GM19463 (cell line): ENCODE results near the gene KCNQ1.

ENCODE experiments used
- ATAC-seq: cut with Tn5 transposase; IDR thresholded peaks from one replicate; pipeline ENCODE4 v1.9.1; 2021; ENCODE audit warnings: mild to moderate bottlenecking, moderate library complexity; ENCODE audit not compliant: unreplicated experiment

The KCNQ1 gene

GRCh38 chr11:2577031-2577990, 132.5 kb downstream of the KCNQ1 start:
- ATAC-seq = no peak

DNA sequence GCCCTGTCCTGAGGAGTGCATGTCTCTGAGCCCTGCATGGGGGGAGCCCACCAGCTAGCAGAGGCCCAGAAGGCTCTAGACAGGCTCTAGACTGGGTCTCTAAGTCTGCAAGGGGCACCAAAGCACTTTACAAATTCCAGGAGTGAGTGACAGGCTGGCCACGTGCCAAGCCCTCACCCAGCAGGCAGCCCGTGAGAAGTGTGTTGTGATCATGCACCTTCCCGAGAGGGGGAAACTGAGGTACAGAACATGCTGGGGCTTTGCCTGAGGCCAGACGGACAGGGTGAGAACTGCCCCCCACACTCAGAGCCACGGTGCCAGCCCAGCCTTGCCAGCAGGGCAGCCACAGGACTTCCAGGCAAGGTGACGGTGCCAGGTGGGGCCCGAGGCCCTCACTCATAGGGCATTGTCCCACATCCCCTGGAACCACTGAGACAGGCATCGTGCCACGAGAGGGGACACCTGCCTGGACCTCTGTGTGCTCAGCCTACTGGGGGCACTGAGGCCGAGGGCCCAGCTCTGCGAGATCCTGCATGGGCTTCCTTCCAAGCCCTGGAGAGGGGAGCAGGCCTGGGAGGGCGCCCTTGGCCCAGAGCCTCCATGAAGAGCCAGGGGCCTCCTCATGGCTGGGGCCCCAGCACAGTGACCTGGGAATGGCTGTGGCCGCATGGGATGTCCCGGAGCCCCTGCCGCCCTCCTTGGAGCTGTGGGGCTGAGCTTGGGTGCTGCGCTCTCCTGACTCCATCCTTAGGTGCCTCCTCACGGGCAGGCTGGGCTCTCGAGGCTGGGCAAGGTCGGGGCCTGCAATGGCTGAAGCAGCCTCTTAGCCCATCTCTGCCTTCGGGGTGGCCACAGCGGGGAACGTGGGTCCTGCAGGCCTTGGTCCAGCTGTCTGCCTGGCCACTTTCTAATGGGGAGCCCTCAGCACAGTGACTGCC, 133.5 kb downstream of the KCNQ1 start:
- no peak for ATAC-seq

GRCh38 chr11:2578929-2579270, 134.1 kb downstream of the KCNQ1 start:
- ATAC-seq = no peak

GRCh38 chr11:2579315-2580060, 134.7 kb downstream of the KCNQ1 start:
- no peak for ATAC-seq

GRCh38 chr11:2580061-2580421, 135.2 kb downstream of the KCNQ1 start:
- ATAC-seq = no peak

DNA sequence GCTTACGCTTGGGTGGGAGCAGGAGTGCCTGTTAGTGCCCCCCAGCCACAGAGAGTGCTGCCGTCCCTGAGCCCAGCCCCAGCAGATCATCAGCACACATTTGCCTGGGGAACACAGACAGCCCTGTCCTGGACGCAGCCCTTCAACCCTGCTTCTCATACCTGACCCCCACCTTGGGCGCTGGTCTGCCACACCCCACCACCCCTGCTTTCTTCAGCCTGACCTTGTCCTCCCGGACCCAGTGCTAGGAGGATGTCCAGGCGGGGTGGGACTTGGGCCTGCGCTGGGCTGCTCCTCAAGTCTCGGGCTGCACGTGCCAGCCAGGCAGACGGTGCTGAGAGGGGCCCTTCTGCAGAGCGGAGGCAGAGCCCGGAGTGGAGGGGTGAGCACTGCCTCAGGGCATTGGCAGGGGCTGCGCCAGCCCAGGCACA, 135.8 kb downstream of the KCNQ1 start:
- no peak for ATAC-seq

- no peak for ATAC-seq
Measured at GRCh38 chr11:2581151-2581930, 136.5 kb downstream of the KCNQ1 start.

DNA sequence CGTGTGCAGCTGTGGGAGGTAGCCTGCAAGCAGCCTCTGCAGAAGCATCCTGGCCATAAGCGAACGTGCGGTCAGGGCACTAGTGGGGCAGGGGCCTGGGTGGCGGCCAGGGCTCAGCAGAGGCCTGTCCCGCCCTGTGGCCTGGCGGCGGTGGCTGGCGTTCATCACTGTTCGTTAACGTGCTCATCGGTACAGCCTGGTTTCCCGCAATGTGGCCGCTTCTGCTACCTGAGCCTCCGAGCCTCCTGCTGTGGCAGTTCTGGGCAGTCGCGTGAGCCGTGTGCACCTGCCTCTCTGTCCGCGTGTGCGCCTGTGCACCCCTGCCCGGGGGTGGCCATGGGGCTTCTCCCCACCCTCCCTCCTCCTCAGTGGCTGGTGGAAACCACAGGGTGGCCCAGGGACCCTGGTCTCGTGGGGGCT, 137.1 kb downstream of the KCNQ1 start:
- ATAC-seq = no peak

- ATAC-seq = no peak
Measured at GRCh38 chr11:2582351-2582945, 137.6 kb downstream of the KCNQ1 start.

- ATAC-seq = no peak
Measured at GRCh38 chr11:2582946-2583604, 138.3 kb downstream of the KCNQ1 start.

GRCh38 chr11:2583605-2583958, 138.8 kb downstream of the KCNQ1 start:
- no peak for ATAC-seq

DNA sequence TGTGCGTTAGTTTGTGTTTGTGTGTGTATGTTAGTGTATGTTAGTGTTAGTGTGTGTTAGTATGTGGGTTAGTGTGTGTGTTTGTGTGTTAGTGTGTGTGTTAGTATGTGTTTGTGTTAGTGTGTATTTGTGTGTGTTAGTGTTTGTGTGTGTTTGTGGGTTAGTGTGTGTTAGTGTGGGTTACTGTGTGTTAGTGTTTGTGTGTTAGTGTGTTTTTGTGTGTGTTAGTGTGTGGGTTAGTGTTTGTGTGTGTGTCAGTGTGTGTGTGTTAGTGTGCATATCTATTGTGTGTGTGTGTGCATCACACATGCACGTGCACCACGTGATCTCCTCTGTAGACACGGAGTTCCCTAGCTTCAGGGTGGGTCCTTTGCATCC, 139.6 kb downstream of the KCNQ1 start:
- ATAC-seq = no peak

GRCh38 chr11:2584812-2585565, 140.2 kb downstream of the KCNQ1 start:
- ATAC-seq = no peak

DNA sequence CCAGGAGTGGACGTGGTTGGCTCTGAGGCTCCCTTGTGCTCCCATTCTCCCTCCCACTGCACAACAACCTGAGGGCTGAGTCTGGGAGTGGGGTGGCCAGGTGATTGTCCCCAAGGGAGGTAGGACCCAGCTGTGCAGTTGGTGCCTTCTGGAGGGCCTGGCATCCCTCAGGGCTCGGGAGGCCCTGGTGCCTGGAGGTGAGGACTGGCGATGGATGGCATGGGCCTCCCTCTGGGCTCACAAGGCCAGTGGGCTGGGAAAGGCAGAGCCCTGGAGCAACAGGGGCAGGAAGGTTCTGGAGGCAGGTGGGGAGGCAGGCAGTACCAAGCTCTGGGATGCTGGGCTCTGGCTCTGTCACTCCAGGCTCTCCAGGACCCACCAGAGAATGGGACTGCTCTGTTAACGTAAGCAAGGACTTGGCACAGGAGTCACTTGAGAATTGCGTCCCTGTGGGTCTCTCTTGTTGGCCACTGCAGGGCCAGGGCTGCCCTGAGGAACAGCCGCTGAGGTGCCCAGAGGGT, 140.8 kb downstream of the KCNQ1 start:
- no peak for ATAC-seq

GRCh38 chr11:2586087-2586792, 141.4 kb downstream of the KCNQ1 start:
- no peak for ATAC-seq

DNA sequence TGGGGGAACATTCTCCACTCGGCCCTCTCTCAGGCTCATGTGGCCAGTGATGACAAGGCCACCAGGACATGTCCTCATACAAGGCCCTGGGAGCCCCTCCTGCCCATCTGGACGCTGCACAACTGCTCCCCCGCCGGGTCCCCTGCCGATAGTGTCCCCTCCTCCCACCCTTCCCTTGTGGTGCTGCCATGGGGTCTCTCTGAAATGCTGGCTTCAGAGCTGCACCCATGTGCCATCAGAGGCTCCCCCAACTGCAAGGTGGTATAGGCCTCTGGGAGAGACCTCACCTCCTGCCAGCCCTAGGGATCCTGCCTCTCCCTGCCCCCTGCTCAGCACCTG, 142.0 kb downstream of the KCNQ1 start:
- ATAC-seq = no peak

- no peak for ATAC-seq
Measured at GRCh38 chr11:2587132-2587930, 142.5 kb downstream of the KCNQ1 start.
